HCT116 (cell line): Measurements from ENCODE around the gene GLP2R.

Source experiments
- CBX3 ChIP-seq: IDR thresholded peaks from 2 replicates; pipeline ENCODE4 v1.6.1; 2012; ENCODE audit warnings: low read depth
- CEBPB ChIP-seq: IDR thresholded peaks from 2 replicates; pipeline ENCODE4 v1.6.1; 2012; ENCODE audit warnings: low read depth
- EGR1 ChIP-seq: IDR thresholded peaks from 2 replicates; pipeline ENCODE4 v1.6.1; 2012; ENCODE audit warnings: low read depth
- EZH2 ChIP-seq: fragments of 200-600 bp; sonication (generic); IDR thresholded peaks from 2 replicates; pipeline ENCODE4 v1.6.1; 2017; ENCODE audit warnings: antibody characterized with exemption, mixed run types
- JUND ChIP-seq: IDR thresholded peaks from 2 replicates; pipeline ENCODE4 v1.6.1; 2012
- POLR2A ChIP-seq: IDR thresholded peaks from 2 replicates; pipeline ENCODE4 v1.7.0; 2011; ENCODE audit warnings: borderline replicate concordance; ENCODE audit not compliant: insufficient read depth, insufficient read length; ENCODE audit errors: extremely low read depth
- POLR2AphosphoS5 ChIP-seq: IDR thresholded peaks from 2 replicates; pipeline ENCODE4 v1.6.1; 2011; ENCODE audit warnings: mild to moderate bottlenecking, low read depth, low read length, moderate library complexity
- RAD21 ChIP-seq: IDR thresholded peaks from 2 replicates; pipeline ENCODE4 v1.6.1; 2012; ENCODE audit warnings: low read depth, mild to moderate bottlenecking
- SIN3A ChIP-seq: IDR thresholded peaks from 2 replicates; pipeline ENCODE4 v1.6.1; 2012; ENCODE audit warnings: low read depth
- SRF ChIP-seq: IDR thresholded peaks from 2 replicates; pipeline ENCODE4 v1.6.1; 2012; ENCODE audit warnings: low read depth
- ZNF274 ChIP-seq: fragments of 200-500 bp; sonication (Bioruptor generic); IDR thresholded peaks from 2 replicates; pipeline ENCODE4 v1.6.1; 2014; ENCODE audit warnings: mild to moderate bottlenecking, low read depth, low read length, inconsistent platforms
- TF ChIP-seq, protein P1 (sequence below), 3 experiments: fragments of 200-600 bp in 1 of 3; sonication (generic) in 1 of 3; IDR thresholded peaks in 2 of 3; conservative IDR thresholded peaks in 1 of 3; 2 replicates each; pipeline ENCODE4 v1.5.1; 2012 to 2017; ENCODE audit warnings: low read depth in 2 of 3, low read length in 2 of 3, antibody characterized with exemption in 1 of 3, borderline replicate concordance in 1 of 3, control low read depth in 1 of 3, mild to moderate bottlenecking in 1 of 3, mixed read lengths in 1 of 3, mixed run types in 1 of 3, moderate library complexity in 1 of 3; ENCODE audit not compliant: insufficient read depth in 1 of 3
- TF ChIP-seq, protein P2 (sequence below): IDR thresholded peaks from 2 replicates; pipeline ENCODE4 v1.6.1; 2012; ENCODE audit warnings: low read depth
- TF ChIP-seq, protein P3 (sequence below): IDR thresholded peaks from 2 replicates; pipeline ENCODE4 v1.6.1; 2012

DNA sequence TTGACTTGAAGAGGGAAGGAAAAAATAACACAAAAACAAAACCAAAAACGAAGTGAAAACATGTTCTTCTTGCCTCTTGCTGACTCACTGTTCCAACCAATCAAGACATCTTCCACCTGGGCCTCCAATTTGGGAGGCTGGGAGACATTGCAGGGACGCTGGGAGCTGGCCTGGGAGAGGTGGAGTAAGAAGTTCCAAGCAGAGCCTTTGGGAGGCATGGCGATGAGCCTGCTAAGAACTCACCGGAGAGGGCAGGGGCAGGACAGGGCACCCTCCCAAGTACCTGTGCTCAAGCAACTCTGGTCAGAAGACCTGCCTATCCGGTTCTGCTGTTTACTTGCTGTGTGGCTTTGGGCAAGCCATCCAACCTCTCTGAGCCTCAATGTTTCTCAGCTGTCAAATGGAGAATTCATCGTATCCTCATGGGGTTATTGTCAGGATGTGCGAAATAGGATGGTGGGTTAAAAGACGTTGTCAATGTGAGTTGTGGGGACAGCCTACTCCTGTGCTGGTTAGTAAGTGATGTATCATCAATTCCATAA is 856 bp upstream of the GLP2R start:
- no peak for TF ChIP-seq POLR2AphosphoS5
- TF ChIP-seq, protein P1, sequence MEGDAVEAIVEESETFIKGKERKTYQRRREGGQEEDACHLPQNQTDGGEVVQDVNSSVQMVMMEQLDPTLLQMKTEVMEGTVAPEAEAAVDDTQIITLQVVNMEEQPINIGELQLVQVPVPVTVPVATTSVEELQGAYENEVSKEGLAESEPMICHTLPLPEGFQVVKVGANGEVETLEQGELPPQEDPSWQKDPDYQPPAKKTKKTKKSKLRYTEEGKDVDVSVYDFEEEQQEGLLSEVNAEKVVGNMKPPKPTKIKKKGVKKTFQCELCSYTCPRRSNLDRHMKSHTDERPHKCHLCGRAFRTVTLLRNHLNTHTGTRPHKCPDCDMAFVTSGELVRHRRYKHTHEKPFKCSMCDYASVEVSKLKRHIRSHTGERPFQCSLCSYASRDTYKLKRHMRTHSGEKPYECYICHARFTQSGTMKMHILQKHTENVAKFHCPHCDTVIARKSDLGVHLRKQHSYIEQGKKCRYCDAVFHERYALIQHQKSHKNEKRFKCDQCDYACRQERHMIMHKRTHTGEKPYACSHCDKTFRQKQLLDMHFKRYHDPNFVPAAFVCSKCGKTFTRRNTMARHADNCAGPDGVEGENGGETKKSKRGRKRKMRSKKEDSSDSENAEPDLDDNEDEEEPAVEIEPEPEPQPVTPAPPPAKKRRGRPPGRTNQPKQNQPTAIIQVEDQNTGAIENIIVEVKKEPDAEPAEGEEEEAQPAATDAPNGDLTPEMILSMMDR (IDR thresholded peaks at IDR 0.05 in 2 of 3, conservative IDR thresholded peaks at IDR 0.05 in 1 of 3; ENCODE audit: borderline replicate concordance in 1 of 3, insufficient read depth in 1 of 3, low read depth in 2 of 3, low read length in 2 of 3) = no peak
- TF ChIP-seq ZNF274 = no peak
- TF ChIP-seq, protein P2, sequence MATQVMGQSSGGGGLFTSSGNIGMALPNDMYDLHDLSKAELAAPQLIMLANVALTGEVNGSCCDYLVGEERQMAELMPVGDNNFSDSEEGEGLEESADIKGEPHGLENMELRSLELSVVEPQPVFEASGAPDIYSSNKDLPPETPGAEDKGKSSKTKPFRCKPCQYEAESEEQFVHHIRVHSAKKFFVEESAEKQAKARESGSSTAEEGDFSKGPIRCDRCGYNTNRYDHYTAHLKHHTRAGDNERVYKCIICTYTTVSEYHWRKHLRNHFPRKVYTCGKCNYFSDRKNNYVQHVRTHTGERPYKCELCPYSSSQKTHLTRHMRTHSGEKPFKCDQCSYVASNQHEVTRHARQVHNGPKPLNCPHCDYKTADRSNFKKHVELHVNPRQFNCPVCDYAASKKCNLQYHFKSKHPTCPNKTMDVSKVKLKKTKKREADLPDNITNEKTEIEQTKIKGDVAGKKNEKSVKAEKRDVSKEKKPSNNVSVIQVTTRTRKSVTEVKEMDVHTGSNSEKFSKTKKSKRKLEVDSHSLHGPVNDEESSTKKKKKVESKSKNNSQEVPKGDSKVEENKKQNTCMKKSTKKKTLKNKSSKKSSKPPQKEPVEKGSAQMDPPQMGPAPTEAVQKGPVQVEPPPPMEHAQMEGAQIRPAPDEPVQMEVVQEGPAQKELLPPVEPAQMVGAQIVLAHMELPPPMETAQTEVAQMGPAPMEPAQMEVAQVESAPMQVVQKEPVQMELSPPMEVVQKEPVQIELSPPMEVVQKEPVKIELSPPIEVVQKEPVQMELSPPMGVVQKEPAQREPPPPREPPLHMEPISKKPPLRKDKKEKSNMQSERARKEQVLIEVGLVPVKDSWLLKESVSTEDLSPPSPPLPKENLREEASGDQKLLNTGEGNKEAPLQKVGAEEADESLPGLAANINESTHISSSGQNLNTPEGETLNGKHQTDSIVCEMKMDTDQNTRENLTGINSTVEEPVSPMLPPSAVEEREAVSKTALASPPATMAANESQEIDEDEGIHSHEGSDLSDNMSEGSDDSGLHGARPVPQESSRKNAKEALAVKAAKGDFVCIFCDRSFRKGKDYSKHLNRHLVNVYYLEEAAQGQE = no peak
- no peak for TF ChIP-seq EZH2
- TF ChIP-seq POLR2A = no peak
- TF ChIP-seq, protein P3, sequence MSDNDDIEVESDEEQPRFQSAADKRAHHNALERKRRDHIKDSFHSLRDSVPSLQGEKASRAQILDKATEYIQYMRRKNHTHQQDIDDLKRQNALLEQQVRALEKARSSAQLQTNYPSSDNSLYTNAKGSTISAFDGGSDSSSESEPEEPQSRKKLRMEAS = no peak
- TF ChIP-seq CBX3 = no peak
- TF ChIP-seq RAD21 = no peak
- TF ChIP-seq SRF = no peak
- TF ChIP-seq CEBPB = no peak
- TF ChIP-seq EGR1 = no peak
- no peak for TF ChIP-seq SIN3A
- no peak for TF ChIP-seq JUND
